ENCODE measurements around the gene RAB13.
"Not testable (repeated sequence)": the region's sequence is repeated elsewhere in the genome, so short reads cannot be mapped to it uniquely, and the experiment has no call there.

The RAB13 gene

GRCh38 chr1:153995202-153995601, 9.1 kb upstream of the RAB13 start:
- no peaks in the 10 kb centered on the region for H3K27me3 ChIP-seq (ENCODE audit: control insufficient read depth in 1 of 2, insufficient read depth in 2 of 2, low read length in 2 of 2)
- no peak overlapping the region for H3K4me3 ChIP-seq (ENCODE audit: low read length in 2 of 2)
- H3K27ac ChIP-seq (ENCODE audit: low read length): no peak overlapping the region
- H3K9ac ChIP-seq (ENCODE audit: low read length in 2 of 2): no peak overlapping the region
- no peaks in the 10 kb centered on the region for H3K9me3 ChIP-seq (ENCODE audit: control insufficient read depth in 2 of 2, low read length in 2 of 2)
- H3K36me3 ChIP-seq (ENCODE audit: control insufficient read depth in 2 of 2, insufficient read depth in 2 of 2, low read length in 2 of 2): peaks cover 12 to 18% of the 10 kb centered on the region in 2 donors
- peaks cover 20% of the 10 kb centered on the region for H3K4me1 ChIP-seq (ENCODE audit: control insufficient read depth, insufficient read depth, low read length)

DNA sequence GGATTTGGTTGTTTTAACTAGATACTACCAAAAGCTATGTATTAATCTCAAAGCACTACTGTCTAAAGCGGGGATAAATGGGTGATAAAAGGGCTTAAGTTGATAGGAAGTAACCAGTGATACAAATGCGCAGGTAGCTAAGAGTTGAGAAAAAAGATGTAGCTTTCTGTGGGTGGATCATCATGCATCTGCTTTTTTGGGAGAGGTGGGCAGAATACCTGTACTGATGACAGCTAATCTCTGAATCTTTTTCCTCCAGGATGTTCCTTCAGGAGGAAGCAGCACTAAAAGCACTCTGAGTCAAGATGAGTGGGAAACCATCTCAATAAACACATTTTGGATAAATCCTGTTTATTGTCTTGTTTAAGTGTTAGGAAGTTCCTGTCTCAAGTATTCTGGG, 5.7 kb upstream of the RAB13 start:
- Histone ChIP-seq H3K27ac (ENCODE audit: low read length) (peak overlapping the region; percentile 96), H3K36me3 (ENCODE audit: control insufficient read depth in 2 of 2, insufficient read depth in 2 of 2, low read length in 2 of 2) (peaks cover 12 to 18% of the 10 kb centered on the region in 2 donors), H3K9me3 (ENCODE audit: control insufficient read depth in 2 of 2, low read length in 2 of 2) (no peaks in the 10 kb centered on the region), H3K9ac (ENCODE audit: low read length in 2 of 2) (peak overlapping the region; percentile 13 to 87), H3K27me3 (ENCODE audit: control insufficient read depth in 1 of 2, insufficient read depth in 2 of 2, low read length in 2 of 2) (no peaks in the 10 kb centered on the region), H3K4me3 (ENCODE audit: low read length in 2 of 2) (peak overlapping the region; percentile 67 to 99), H3K4me1 (ENCODE audit: control insufficient read depth, insufficient read depth, low read length) (peaks cover 22% of the 10 kb centered on the region)

DNA sequence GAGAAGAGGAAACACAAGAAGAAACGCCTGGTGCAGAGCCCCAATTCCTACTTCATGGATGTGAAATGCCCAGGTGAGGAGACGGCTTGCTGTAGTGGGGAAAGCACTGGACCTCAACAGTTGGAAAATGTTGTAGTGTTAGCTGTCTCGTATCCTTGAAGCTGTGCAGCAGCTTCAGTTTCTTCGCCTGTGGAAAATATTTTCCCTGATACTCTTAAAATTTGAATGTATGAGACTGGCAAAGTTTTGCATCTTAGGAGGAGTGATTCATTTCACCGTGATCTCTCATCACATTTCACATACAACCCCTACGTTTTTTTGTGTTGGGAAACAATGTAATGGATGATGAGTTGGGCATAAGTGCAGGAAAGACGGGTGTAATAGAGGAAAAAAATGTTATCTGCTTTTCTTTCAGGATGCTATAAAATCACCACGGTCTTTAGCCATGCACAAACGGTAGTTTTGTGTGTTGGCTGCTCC, 5.1 kb upstream of the RAB13 start:
- Histone ChIP-seq H3K4me1 (ENCODE audit: control insufficient read depth, insufficient read depth, low read length) (peaks cover 25% of the 10 kb centered on the region), H3K9me3 (ENCODE audit: control insufficient read depth in 2 of 2, low read length in 2 of 2) (no peaks in the 10 kb centered on the region), H3K4me3 (ENCODE audit: low read length in 2 of 2) (peak overlapping the region; percentile 67 to 99), H3K36me3 (ENCODE audit: control insufficient read depth in 2 of 2, insufficient read depth in 2 of 2, low read length in 2 of 2) (peaks cover 12 to 18% of the 10 kb centered on the region in 2 donors), H3K9ac (ENCODE audit: low read length in 2 of 2) (peak overlapping the region; percentile 87 to 98), H3K27me3 (ENCODE audit: control insufficient read depth in 1 of 2, insufficient read depth in 2 of 2, low read length in 2 of 2) (no peaks in the 10 kb centered on the region), H3K27ac (ENCODE audit: low read length) (peak overlapping the region; percentile 96)

DNA sequence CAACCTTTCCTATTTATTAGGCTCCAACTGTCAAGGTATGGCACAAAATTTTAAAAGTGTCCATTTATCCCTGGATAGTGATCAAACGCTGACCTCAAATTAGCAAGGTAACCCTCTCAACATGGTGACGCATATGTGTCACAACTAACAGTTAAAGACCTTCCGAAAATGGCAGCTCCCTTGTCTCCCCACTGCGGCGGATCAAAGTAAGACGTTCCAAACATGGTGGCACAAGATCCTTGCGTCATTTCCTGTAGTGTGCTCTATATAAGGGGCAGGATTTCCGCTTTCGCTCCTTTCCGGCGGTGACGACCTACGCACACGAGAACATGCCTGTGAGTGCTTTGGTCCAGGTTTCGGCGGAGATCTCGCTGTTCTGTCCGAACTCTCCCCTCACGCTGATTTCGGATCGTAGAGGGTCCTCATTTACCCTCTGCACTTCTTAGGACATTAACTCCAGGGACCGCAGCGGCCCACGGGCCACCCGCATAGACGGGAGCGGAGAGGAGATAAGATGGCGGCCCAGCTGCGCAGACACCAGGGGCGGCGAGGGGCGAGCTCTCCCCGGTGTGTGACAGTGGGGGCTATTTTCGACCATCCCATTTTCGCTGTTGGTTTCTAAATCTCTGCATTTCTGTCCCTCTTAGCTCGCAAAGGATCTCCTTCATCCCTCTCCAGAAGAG, 4.5 kb upstream of the RAB13 start, which contains the start of gene RPS27:
Gene RPS27, plus strand, starts transcription at position 295 of the 683 bp plus-strand sequence. Its CDS starts 35 bp downstream, at position 330.
- Histone ChIP-seq H3K9me3 (ENCODE audit: control insufficient read depth in 2 of 2, low read length in 2 of 2) (no peaks in the 10 kb centered on the region), H3K36me3 (ENCODE audit: control insufficient read depth in 2 of 2, insufficient read depth in 2 of 2, low read length in 2 of 2) (peaks cover 11 to 18% of the 10 kb centered on the region in 2 donors), H3K27ac (ENCODE audit: low read length) (peak within 1 kb of the TSS; percentile 96), H3K4me1 (ENCODE audit: control insufficient read depth, insufficient read depth, low read length) (peaks cover 26% of the 10 kb centered on the region), H3K9ac (ENCODE audit: low read length in 2 of 2) (peak within 1 kb of the TSS; percentile 87 to 98), H3K4me3 (ENCODE audit: low read length in 2 of 2) (peak within 1 kb of the TSS; percentile 67 to 99), H3K27me3 (ENCODE audit: control insufficient read depth in 1 of 2, insufficient read depth in 2 of 2, low read length in 2 of 2) (no peaks in the 10 kb centered on the region)

GRCh38 chr1:153987621-153988020, 1.5 kb upstream of the RAB13 start:
- H3K36me3 ChIP-seq (ENCODE audit: control insufficient read depth in 2 of 2, insufficient read depth in 2 of 2, low read length in 2 of 2): peaks cover 2 to 11% of the 10 kb centered on the region in 2 donors
- H3K9ac ChIP-seq (ENCODE audit: low read length in 2 of 2): no peak overlapping the region
- no peak overlapping the region for H3K4me3 ChIP-seq (ENCODE audit: low read length in 2 of 2)
- H3K27me3 ChIP-seq (ENCODE audit: control insufficient read depth in 1 of 2, insufficient read depth in 2 of 2, low read length in 2 of 2): no peaks in the 10 kb centered on the region
- H3K4me1 ChIP-seq (ENCODE audit: control insufficient read depth, insufficient read depth, low read length): peaks cover 24% of the 10 kb centered on the region
- no peaks in the 10 kb centered on the region for H3K9me3 ChIP-seq (ENCODE audit: control insufficient read depth in 2 of 2, low read length in 2 of 2)
- no peak overlapping the region for H3K27ac ChIP-seq (ENCODE audit: low read length)

GRCh38 chr1:153985341-153985912, 712 bp downstream of the RAB13 start:
- Histone ChIP-seq H3K9me3 (ENCODE audit: control insufficient read depth in 2 of 2, low read length in 2 of 2) (no peaks in the 10 kb centered on the region), H3K27ac (ENCODE audit: low read length) (peak overlapping the region; percentile 66), H3K27me3 (ENCODE audit: control insufficient read depth in 1 of 2, insufficient read depth in 2 of 2, low read length in 2 of 2) (no peaks in the 10 kb centered on the region), H3K9ac (ENCODE audit: low read length in 2 of 2) (peak overlapping the region; percentile 82 to 83), H3K4me3 (ENCODE audit: low read length in 2 of 2) (peak overlapping the region; percentile 83 to 87), H3K36me3 (ENCODE audit: control insufficient read depth in 2 of 2, insufficient read depth in 2 of 2, low read length in 2 of 2) (peaks cover 4 to 8% of the 10 kb centered on the region in 2 donors), H3K4me1 (ENCODE audit: control insufficient read depth, insufficient read depth, low read length) (peaks cover 12% of the 10 kb centered on the region)

GRCh38 chr1:153984123-153984894, 1.8 kb downstream of the RAB13 start:
- no peaks in the 10 kb centered on the region for H3K9me3 ChIP-seq (ENCODE audit: control insufficient read depth in 2 of 2, low read length in 2 of 2)
- H3K9ac ChIP-seq (ENCODE audit: low read length in 2 of 2): peak overlapping the region in 1 of 2 donors; percentile 83
- peaks cover 12% of the 10 kb centered on the region for H3K4me1 ChIP-seq (ENCODE audit: control insufficient read depth, insufficient read depth, low read length)
- H3K36me3 ChIP-seq (ENCODE audit: control insufficient read depth in 2 of 2, insufficient read depth in 2 of 2, low read length in 2 of 2): peaks cover 4 to 8% of the 10 kb centered on the region in 2 donors
- no peak overlapping the region for H3K4me3 ChIP-seq (ENCODE audit: low read length in 2 of 2)
- H3K27me3 ChIP-seq (ENCODE audit: control insufficient read depth in 1 of 2, insufficient read depth in 2 of 2, low read length in 2 of 2): no peaks in the 10 kb centered on the region
- H3K27ac ChIP-seq (ENCODE audit: low read length): peak overlapping the region; percentile 66

DNA sequence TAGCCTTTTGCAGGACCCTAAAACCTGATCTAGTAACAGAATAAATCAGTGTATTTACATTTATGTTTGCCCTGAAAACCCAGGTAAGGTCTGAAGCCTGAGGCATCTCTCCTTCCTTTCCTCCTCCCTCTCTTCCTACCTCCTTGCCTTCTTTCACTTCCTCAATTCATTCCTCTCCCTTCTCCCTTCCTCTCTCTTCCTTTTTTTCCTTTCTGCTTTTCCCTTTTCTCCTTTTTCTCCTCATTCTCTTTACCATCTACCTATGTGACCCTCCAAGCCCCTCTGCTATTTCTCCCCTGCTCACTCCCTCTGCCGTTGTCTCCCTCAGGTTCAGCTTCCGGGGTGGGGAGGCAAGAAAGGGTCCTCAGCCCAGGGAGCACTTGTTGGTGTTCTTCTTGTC, 4.4 kb downstream of the RAB13 start:
- H3K4me3 ChIP-seq (ENCODE audit: low read length in 2 of 2); H3K9ac ChIP-seq (ENCODE audit: low read length in 2 of 2); H3K27ac ChIP-seq (ENCODE audit: low read length); H3K27me3 ChIP-seq (ENCODE audit: control insufficient read depth in 1 of 2, insufficient read depth in 2 of 2, low read length in 2 of 2); H3K9me3 ChIP-seq (ENCODE audit: control insufficient read depth in 2 of 2, low read length in 2 of 2): not testable (repeated sequence)
- Histone ChIP-seq H3K36me3 (ENCODE audit: control insufficient read depth in 2 of 2, insufficient read depth in 2 of 2, low read length in 2 of 2) (peaks cover 4 to 10% of the 10 kb centered on the region in 2 donors), H3K4me1 (ENCODE audit: control insufficient read depth, insufficient read depth, low read length) (peaks cover 17% of the 10 kb centered on the region)

DNA sequence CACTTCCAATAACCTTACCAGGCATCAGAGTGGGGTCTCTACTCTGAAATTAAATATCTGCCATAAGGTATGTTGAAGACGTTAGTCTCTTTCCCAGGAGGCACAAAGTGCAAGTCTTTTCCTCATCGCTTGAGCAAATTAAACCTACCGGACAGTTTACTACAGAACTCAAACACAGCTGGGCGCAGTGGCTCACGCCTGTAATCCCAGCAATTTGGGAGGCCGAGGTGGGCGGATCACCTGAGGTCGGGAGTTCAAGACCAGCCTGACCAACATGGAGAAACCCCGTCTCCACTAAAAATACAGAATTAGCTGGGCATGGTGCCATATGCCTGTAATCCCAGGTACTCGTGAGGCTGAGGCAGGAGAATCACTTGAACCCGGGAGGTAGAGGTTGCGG, 7.0 kb downstream of the RAB13 start:
- not testable (repeated sequence) for H3K27ac ChIP-seq (ENCODE audit: low read length); H3K27me3 ChIP-seq (ENCODE audit: control insufficient read depth in 1 of 2, insufficient read depth in 2 of 2, low read length in 2 of 2); H3K4me3 ChIP-seq (ENCODE audit: low read length in 2 of 2); H3K9ac ChIP-seq (ENCODE audit: low read length in 2 of 2); H3K9me3 ChIP-seq (ENCODE audit: control insufficient read depth in 2 of 2, low read length in 2 of 2)
- H3K36me3 ChIP-seq (ENCODE audit: control insufficient read depth in 2 of 2, insufficient read depth in 2 of 2, low read length in 2 of 2): peaks cover 11 to 20% of the 10 kb centered on the region in 2 donors
- H3K4me1 ChIP-seq (ENCODE audit: control insufficient read depth, insufficient read depth, low read length): peaks cover 19% of the 10 kb centered on the region

DNA sequence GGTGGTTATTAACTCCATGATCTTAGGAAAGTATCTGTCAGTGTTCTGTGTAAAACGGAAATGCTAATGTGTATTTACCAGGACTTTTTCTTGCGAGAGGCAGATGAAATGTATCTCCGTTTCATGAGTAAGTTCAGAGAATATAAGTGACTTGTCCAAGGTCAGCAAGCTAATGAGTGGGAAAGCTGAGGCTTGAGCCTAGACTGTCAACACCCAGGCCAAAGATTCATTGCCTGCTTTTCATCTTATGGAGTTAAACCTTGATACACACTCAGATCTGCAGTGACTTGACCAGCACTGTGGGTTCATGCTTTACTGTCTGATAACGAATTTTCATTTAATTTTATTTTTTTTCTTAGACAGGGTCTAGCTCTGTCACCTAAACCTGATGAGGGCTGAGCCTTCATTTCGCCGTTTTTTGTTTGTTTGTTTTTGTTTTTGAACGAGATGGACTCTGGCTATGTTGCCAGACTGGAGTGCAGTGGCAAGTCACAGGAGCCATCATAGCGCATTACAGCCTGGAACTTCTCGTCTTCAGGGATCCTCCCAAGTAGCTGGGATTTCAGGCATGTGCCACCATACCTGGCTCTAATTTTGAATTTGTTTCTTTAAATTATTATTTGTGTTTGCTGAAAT, 7.7 kb downstream of the RAB13 start:
- Histone ChIP-seq H3K27me3 (ENCODE audit: control insufficient read depth in 1 of 2, insufficient read depth in 2 of 2, low read length in 2 of 2) (no peaks in the 10 kb centered on the region), H3K9ac (ENCODE audit: low read length in 2 of 2) (no peak overlapping the region), H3K9me3 (ENCODE audit: control insufficient read depth in 2 of 2, low read length in 2 of 2) (no peaks in the 10 kb centered on the region), H3K36me3 (ENCODE audit: control insufficient read depth in 2 of 2, insufficient read depth in 2 of 2, low read length in 2 of 2) (peaks cover 16 to 27% of the 10 kb centered on the region in 2 donors), H3K4me1 (ENCODE audit: control insufficient read depth, insufficient read depth, low read length) (peaks cover 19% of the 10 kb centered on the region), H3K27ac (ENCODE audit: low read length) (peak overlapping the region; percentile 78), H3K4me3 (ENCODE audit: low read length in 2 of 2) (peak overlapping the region; percentile 82 to 98)

Measured in stomach smooth muscle (tissue), 2 donors.